22Rv1 (cell line): Measurements from ENCODE around the gene OR4F15.

Experiments
- H3K27ac ChIP-seq: fragments of 450-650 bp; 2 replicates; pipeline ENCODE4 v1.5.1; 2017
- CTCF ChIP-seq: fragments of 450-650 bp; IDR thresholded peaks from 2 replicates; pipeline ENCODE4 v1.5.1; 2017; ENCODE audit warnings: mild to moderate bottlenecking
- ZFX ChIP-seq: fragments of 450-650 bp; IDR thresholded peaks from 2 replicates; pipeline ENCODE4 v1.6.1; 2017; ENCODE audit warnings: antibody characterized with exemption, borderline replicate concordance

Gene OR4F15

GRCh38 chr15:101852356-101852755 lies 40.4 kb downstream of the OR4F15 start:
- H3K27ac ChIP-seq = no peak overlapping the region

More at GRCh38 chr15:101852356-101852755, 40.4 kb downstream of the OR4F15 start:
- no peak for TF ChIP-seq CTCF
- no peak for TF ChIP-seq ZFX
